Esophagus squamous epithelium (tissue), 5 donors: ENCODE results near the gene NIP7. TPM values are rescaled to one million over a fixed set of nuclear protein-coding genes. Genes with fewer than 3 reads are reported as not detected.

Experiments used
- DNase-seq: peaks from one replicate; lab custom pipeline; 2025; lab: John Stamatoyannopoulos, UW
- H3K27ac ChIP-seq, 4 donors: fragments of 200-600 bp; sonication (generic); one replicate each; pipeline ENCODE4 v1.5.1; 2016 to 2019; ENCODE audit warnings: mild to moderate bottlenecking in 1 of 4
- H3K27me3 ChIP-seq, 4 donors: fragments of 200-600 bp; sonication (generic); 1 replicate in 3 of 4; 2 replicates in 1 of 4; pipeline versions ENCODE4 v1.5.1 to v1.6.0; 2017 to 2021; ENCODE audit warnings: antibody characterized with exemption in 1 of 4
- H3K36me3 ChIP-seq, 3 donors: fragments of 200-600 bp; sonication (generic); one replicate each; pipeline ENCODE4 v1.5.1; 2016 to 2019
- H3K4me1 ChIP-seq, 3 donors: fragments of 200-600 bp; sonication (generic); one replicate each; pipeline ENCODE4 v1.5.1; 2017 to 2019
- H3K4me3 ChIP-seq, 4 donors: fragments of 200-600 bp; sonication (generic); 1 replicate in 3 of 4; 2 replicates in 1 of 4; pipeline ENCODE4 v1.5.1; 2016 to 2019; ENCODE audit warnings: mild to moderate bottlenecking in 2 of 4, moderate library complexity in 1 of 4
- H3K9me3 ChIP-seq, 3 donors: fragments of 200-600 bp; sonication (generic); one replicate each; pipeline ENCODE4 v1.5.1; 2016 to 2019
- POLR2A ChIP-seq, 4 donors: fragments of 450-650 bp; IDR thresholded peaks; one replicate each; pipeline ENCODE4 v1.6.1; 2017; ENCODE audit warnings: antibody characterized with exemption in 4 of 4, mild to moderate bottlenecking in 4 of 4, moderate library complexity in 3 of 4
- WGBS, 2 donors: methylation state at CpG; one replicate each; pipeline ENCODE4 v1.1.5; 2018; 5-methylcytosine and 5-hydroxymethylcytosine counted together
- intact Hi-C: fragments of 100-400 bp; cut with DNase I; formaldehyde crosslinking; loops from one replicate; pipeline ENCODE4 v1.15.0; 2022
- total RNA-seq, 4 donors: library from RNA; depleted of rRNA; stranded (reverse); fragments of >200 nt; gene quantifications; one replicate each; pipeline ENCODE4 v1.1.0, GENCODE V29; 2016
- TF ChIP-seq, protein P1 (sequence below), 6 experiments: fragments of 450-650 bp in 4 of 6; fragments of 200-600 bp in 2 of 6; sonication (generic) in 2 of 6; IDR thresholded peaks; one replicate each; pipeline ENCODE4 v1.5.1; 2016 to 2019; ENCODE audit warnings: antibody characterized with exemption in 6 of 6, mild to moderate bottlenecking in 4 of 6, moderate library complexity in 4 of 6
- donor health status: DM: yes; HTN: yes; CAD: no.

Gene NIP7
- total RNA-seq, 4 donors from 2014 or later: 14.1 to 29.6 (median 25.5) TPM

- no peaks in the 10 kb centered on the region for H3K27me3 ChIP-seq
- WGBS, 2 donors: 92 to 95% methylated on average over 2 of the region's 2 CpGs
- no peak for DNase-seq
- no peak overlapping the region for H3K27ac ChIP-seq
- H3K9me3 ChIP-seq: no peaks in the 10 kb centered on the region
- no peak for TF ChIP-seq POLR2A (IDR thresholded peaks at IDR 0.05)
- TF ChIP-seq, protein P1, sequence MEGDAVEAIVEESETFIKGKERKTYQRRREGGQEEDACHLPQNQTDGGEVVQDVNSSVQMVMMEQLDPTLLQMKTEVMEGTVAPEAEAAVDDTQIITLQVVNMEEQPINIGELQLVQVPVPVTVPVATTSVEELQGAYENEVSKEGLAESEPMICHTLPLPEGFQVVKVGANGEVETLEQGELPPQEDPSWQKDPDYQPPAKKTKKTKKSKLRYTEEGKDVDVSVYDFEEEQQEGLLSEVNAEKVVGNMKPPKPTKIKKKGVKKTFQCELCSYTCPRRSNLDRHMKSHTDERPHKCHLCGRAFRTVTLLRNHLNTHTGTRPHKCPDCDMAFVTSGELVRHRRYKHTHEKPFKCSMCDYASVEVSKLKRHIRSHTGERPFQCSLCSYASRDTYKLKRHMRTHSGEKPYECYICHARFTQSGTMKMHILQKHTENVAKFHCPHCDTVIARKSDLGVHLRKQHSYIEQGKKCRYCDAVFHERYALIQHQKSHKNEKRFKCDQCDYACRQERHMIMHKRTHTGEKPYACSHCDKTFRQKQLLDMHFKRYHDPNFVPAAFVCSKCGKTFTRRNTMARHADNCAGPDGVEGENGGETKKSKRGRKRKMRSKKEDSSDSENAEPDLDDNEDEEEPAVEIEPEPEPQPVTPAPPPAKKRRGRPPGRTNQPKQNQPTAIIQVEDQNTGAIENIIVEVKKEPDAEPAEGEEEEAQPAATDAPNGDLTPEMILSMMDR (IDR thresholded peaks at IDR 0.05): no peak
- peaks cover 0 to 70% (median 10%) of the 10 kb centered on the region in 3 donors for H3K36me3 ChIP-seq
- intact Hi-C loops: no loop called here
- H3K4me3 ChIP-seq: no peak overlapping the region
- peaks cover 0 to 37% (median 10%) of the 10 kb centered on the region in 3 donors for H3K4me1 ChIP-seq
Measured at GRCh38 chr16:69382421-69382820, 42.8 kb downstream of the NIP7 start.

- intact Hi-C loops: no loop called here
- WGBS, 2 donors: 2% methylated on average over 6 of the region's 6 CpGs
Measured at GRCh38 chr16:69384974-69385373, 45.4 kb downstream of the NIP7 start.

DNA sequence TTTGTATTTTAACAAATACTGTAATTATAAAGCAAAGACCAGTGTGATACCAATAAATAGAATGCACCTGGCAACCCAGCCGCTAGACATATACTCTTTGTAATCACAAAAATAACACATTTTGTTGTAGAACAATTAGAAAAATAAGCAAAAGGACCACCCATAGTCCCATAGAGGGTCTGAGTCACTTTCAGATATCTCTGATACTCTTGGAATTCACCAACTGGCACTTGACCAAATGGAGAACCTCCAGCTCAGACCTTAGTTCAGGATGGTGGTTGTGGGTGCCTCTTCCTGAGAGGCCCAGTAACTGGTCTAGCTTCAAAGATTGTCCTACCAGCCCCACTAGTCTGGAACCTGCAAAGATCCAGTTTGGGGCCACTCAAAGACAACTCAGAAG is 47.0 kb downstream of the NIP7 start:
- no peak for DNase-seq
- peak overlapping the region in 2 of 4 donors; percentile 65 to 79 for H3K4me3 ChIP-seq
- H3K27me3 ChIP-seq: no peaks in the 10 kb centered on the region
- TF ChIP-seq, protein P1 (IDR thresholded peaks at IDR 0.05): no peak
- TF ChIP-seq POLR2A (IDR thresholded peaks at IDR 0.05): no peak
- H3K9me3 ChIP-seq: no peaks in the 10 kb centered on the region
- peak overlapping the region in 2 of 4 donors; percentile 92 to 98 for H3K27ac ChIP-seq
- H3K4me1 ChIP-seq: peaks cover 0 to 35% (median 10%) of the 10 kb centered on the region in 3 donors
- WGBS, 2 donors: 68% methylated on average over 1 of the region's 1 CpG
- peaks cover 0 to 28% (median 0%) of the 10 kb centered on the region in 3 donors for H3K36me3 ChIP-seq
- intact Hi-C loops: no loop called here

More at GRCh38 chr16:69384974-69385373, 45.4 kb downstream of the NIP7 start:
- no peak for DNase-seq
- H3K27ac ChIP-seq: peak overlapping the region; percentile 92 to 99 (median 96)
- H3K4me1 ChIP-seq: peaks cover 0 to 37% (median 10%) of the 10 kb centered on the region in 3 donors
- H3K27me3 ChIP-seq: no peaks in the 10 kb centered on the region
- H3K4me3 ChIP-seq: peak overlapping the region; percentile 55 to 90 (median 72)
- TF ChIP-seq, protein P1 (IDR thresholded peaks at IDR 0.05): no peak
- no peak for TF ChIP-seq POLR2A (IDR thresholded peaks at IDR 0.05)
- H3K9me3 ChIP-seq: no peaks in the 10 kb centered on the region
- peaks cover 0 to 44% (median 0%) of the 10 kb centered on the region in 3 donors for H3K36me3 ChIP-seq

Other genes with a start within 250 kb of the NIP7 start
- 100 to 1,000 TPM in 1 of 4 donors, 10 to 100 TPM in 3; 15.8 to 103 (median 51.4) TPM for gene HAS3, start 234.1 kb upstream of the NIP7 start, total RNA-seq
- gene CHTF8, start 207.2 kb upstream of the NIP7 start, total RNA-seq: 10 to 100 TPM; 51.2 to 83.4 (median 63.4) TPM
- gene UTP4, start 207.1 kb upstream of the NIP7 start, total RNA-seq: 10 to 100 TPM; 18.3 to 42.2 (median 28.6) TPM
- gene SNTB2, start 152.6 kb upstream of the NIP7 start, total RNA-seq: 10 to 100 TPM; 25.5 to 49.6 (median 25.9) TPM
- gene VPS4A, start 28.4 kb upstream of the NIP7 start, total RNA-seq: 10 to 100 TPM; 21.5 to 38.9 (median 24.9) TPM
- 10 to 100 TPM; 14.3 to 21.8 (median 21.4) TPM for gene PDF, start 9.2 kb upstream of the NIP7 start, total RNA-seq
- 10 to 100 TPM; 24.0 to 36.0 (median 30.1) TPM for gene COG8, start 208 bp upstream of the NIP7 start, total RNA-seq
- not detected for gene TMED6, start 12.0 kb downstream of the NIP7 start, total RNA-seq
- 10 to 100 TPM in 3 of 4 donors, 1 to 10 TPM in 1; 9.3 to 18.9 (median 12.9) TPM for gene TERF2, start 46.2 kb downstream of the NIP7 start, total RNA-seq
- gene CYB5B, start 84.8 kb downstream of the NIP7 start, total RNA-seq: 10 to 100 TPM; 23.7 to 45.7 (median 39.6) TPM
- 10 to 100 TPM; 15.7 to 59.3 (median 30.1) TPM for gene NFAT5, start 226.2 kb downstream of the NIP7 start, total RNA-seq